ENCODE data around the gene CSGALNACT2.
A peak's percentile ranks its signal among the peaks of the same experiment; 100 is the strongest.

CSGALNACT2 gene

GRCh38 chr10:43112608-43112961, 25.7 kb upstream of the CSGALNACT2 start:
- DNase-seq (ENCODE audit: low spot score): no peak

DNA sequence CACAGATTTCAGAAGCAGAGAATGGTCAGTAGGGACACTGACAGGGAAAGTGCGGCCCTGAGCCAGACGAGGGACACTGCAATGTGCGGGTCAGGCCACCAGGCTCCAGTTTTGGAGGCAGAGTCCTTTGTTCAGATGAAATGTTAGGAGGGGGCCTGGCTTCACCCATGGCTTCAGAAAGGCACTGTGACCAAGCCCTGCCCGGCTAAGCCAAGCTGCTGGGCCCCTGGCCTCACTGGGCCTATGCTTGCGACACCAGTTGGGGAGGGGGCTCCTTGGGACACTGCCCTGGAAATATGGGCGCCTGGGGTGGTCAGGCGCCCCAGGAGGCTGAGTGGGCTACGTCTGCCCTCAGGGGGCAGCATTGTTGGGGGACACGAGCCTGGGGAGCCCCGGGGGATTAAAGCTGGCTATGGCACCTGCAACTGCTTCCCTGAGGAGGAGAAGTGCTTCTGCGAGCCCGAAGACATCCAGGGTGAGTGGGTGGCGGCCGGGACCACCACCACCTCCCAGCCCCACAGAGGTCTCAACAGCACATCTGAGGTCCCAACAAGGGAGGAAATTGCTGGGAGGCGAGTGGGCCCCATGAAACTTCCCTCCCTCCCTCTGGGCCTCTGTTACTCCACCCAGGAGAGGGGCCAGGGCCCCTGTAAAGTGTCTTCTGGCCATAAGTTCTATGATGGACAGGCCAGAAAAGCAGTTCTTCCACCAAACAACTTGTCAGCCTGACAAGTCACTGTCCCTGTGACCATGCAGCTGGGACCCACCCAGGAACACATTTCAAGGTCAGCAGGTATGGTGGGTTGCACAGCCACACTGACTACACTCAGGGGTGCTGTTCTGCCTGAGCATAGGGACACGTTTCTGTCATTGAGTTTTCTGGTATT, 24.8 kb upstream of the CSGALNACT2 start:
- DNase-seq (ENCODE audit: low spot score): no peak

DNA sequence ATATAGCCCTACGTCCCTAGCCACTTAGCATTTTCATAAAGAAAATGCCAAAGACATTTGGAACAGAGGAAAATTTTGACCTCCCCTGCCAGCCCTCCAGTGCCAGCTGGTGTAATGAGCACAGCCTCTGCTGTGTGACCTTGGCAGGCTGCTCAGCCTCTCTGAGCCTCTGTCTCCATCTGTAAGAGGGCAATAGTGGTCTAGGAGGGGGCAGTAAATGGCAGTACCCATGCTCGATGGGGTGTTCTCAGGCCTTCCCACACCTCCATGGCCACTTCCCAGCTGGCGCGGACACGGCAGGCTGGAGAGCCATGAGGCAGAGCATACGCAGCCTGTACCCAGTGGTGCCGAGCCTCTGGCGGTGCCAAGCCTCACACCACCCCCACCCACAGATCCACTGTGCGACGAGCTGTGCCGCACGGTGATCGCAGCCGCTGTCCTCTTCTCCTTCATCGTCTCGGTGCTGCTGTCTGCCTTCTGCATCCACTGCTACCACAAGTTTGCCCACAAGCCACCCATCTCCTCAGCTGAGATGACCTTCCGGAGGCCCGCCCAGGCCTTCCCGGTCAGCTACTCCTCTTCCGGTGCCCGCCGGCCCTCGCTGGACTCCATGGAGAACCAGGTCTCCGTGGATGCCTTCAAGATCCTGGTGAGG, 24.0 kb upstream of the CSGALNACT2 start:
- DNase-seq (ENCODE audit: low spot score): no peak

GRCh38 chr10:43114743-43115611, 23.3 kb upstream of the CSGALNACT2 start:
- DNase-seq (ENCODE audit: low spot score): peak; percentile 56

GRCh38 chr10:43115881-43116595, 22.2 kb upstream of the CSGALNACT2 start:
- DNase-seq (ENCODE audit: low spot score): no peak

DNA sequence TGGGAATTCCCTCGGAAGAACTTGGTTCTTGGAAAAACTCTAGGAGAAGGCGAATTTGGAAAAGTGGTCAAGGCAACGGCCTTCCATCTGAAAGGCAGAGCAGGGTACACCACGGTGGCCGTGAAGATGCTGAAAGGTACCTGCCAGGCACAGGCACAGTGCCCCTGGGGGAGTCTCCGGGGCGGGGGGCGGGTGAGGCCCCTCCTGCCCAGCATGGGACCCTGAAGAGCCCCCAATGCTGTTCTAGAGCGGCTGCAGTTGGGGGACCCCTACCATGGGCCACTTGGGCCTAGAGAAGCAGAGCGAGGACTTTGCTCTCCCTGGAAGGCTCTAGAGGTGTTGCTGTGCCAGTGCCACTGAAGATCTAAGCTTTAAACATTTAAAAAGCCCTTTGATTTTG, 21.6 kb upstream of the CSGALNACT2 start:
- DNase-seq (ENCODE audit: low spot score): no peak

GRCh38 chr10:43117031-43117776, 21.0 kb upstream of the CSGALNACT2 start:
- no peak for DNase-seq (ENCODE audit: low spot score)

GRCh38 chr10:43117777-43118583, 20.3 kb upstream of the CSGALNACT2 start:
- DNase-seq (ENCODE audit: low spot score): no peak

DNA sequence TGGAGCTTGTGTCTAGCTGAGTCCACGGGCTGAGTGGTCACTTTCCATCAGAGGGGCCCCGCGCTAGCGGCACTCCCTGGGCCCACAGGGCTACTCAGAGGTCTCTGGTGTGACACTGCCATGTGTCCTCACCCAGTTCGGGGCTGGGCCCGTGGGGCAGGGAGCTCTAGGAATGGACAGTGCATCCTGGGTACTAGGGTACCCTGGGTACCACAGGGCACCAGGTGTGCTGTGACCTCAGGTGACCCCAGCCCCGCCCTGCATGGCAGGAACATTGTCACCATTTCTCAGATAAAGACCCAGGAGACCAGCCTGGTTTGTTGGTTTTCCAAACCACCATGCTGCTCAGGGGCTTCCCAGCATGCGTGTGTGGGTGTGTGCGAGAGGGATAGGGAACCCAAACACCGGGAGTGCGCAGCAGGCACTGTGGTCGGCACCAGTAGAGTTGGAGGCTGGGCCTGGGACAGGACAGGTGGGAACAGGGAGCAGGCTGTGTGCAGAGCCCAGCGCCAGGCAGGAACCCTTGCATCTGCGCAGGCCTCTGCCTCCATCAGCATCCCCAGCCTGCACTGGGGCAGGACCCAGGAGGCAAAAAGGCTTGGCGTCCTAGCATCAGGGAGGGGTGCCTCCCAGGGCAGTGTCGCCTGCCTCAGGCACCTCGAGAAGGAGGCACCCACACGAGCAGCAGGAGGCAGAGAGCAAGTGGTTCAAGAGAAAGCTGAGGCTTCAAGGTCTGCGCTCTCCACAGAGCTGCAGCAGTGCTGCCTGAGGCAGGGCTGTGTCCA, 19.4 kb upstream of the CSGALNACT2 start:
- DNase-seq (ENCODE audit: low spot score): no peak

- no peak for DNase-seq (ENCODE audit: low spot score)
Observed at GRCh38 chr10:43119416-43120115, 18.7 kb upstream of the CSGALNACT2 start.

GRCh38 chr10:43120116-43120928, 17.9 kb upstream of the CSGALNACT2 start:
- DNase-seq (ENCODE audit: low spot score): no peak

DNA sequence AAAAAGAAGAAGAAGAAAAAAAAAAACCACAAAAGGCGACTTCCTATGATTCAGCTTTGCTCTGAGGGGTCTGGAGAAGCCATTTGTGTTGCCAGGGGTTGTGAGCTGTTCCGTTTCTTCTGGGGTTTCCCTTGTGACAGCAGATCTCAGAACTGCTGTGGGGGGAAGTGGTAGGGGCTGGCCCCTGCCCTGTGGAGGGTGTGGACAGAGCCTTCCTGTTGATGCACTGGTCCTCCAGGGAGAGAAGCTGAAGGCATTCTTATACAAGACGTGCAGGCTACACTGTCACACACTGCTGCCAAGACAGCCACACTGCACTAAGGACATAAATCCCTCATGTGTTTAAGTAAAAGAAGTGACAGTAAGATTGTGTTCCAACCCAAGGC, 17.3 kb upstream of the CSGALNACT2 start:
- DNase-seq (ENCODE audit: low spot score): no peak

DNA sequence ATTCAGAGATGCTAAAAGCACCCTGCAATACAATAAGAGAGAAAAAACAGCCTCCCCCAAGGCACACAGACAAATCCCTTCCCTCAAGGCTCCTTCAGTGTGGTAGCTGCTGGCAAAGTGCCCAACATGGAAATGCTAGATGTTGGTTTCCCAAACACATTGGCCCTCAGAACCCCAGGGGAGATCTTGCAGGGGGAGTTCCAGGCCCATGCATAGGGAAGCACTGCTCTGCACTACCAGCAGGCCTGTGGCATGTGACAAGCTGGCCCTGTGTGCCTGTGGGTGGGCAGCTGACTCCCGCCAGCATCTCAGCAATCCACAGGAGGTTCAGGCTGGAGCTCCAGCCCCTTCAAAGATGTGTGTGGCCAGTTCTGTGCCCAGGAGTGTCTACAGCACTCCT, 16.8 kb upstream of the CSGALNACT2 start:
- no peak for DNase-seq (ENCODE audit: low spot score)

- no peak for DNase-seq (ENCODE audit: low spot score)
Observed at GRCh38 chr10:43122096-43122495, 16.1 kb upstream of the CSGALNACT2 start.

- DNase-seq (ENCODE audit: low spot score): no peak
Observed at GRCh38 chr10:43122826-43123225, 15.4 kb upstream of the CSGALNACT2 start.

GRCh38 chr10:43123361-43124093, 14.7 kb upstream of the CSGALNACT2 start:
- no peak for DNase-seq (ENCODE audit: low spot score)

DNA sequence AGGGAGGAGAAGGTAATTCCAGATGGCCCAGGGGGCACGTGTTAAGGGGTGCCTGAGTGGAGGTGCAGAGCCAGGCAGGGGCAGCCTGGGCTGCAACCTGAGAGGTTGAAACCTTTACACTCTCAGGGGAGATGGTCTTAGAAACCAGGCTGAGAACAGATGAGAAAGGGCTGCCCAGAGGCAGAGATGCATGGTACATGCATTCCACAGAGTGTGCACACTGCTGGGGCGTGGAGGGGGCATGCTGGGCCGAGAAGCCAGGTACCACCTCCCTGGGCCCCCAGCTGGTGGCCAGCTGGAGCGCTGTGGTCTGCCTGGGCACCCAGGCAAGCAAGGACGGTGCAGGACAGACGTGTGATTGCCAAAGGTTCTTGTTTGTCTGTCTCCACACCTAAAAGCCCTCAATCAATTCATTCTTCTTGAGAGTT, 14.1 kb upstream of the CSGALNACT2 start:
- no peak for DNase-seq (ENCODE audit: low spot score)

All from AG20443 (cell line).